GM19455 (cell line): ENCODE data around the gene REG1A.

Source experiments
- ATAC-seq: cut with Tn5 transposase; IDR thresholded peaks from one replicate; pipeline ENCODE4 v1.9.1; 2021; ENCODE audit not compliant: unreplicated experiment

The REG1A gene

GRCh38 chr2:79124907-79125720 lies 4.8 kb downstream of the REG1A start:
- ATAC-seq = no peak

GRCh38 chr2:79125721-79125985 lies 5.4 kb downstream of the REG1A start:
- ATAC-seq = no peak

- ATAC-seq = no peak
These were observed 8.1 kb downstream of the REG1A start for GRCh38 chr2:79128406-79128805.

- no peak for ATAC-seq
These were observed 9.0 kb downstream of the REG1A start for GRCh38 chr2:79129260-79129659.

GRCh38 chr2:79129804-79130203 lies 9.5 kb downstream of the REG1A start:
- no peak for ATAC-seq

- no peak for ATAC-seq
These were observed 11.4 kb downstream of the REG1A start for GRCh38 chr2:79131687-79132086.

GRCh38 chr2:79138385-79138784 lies 18.1 kb downstream of the REG1A start:
- ATAC-seq = no peak

- ATAC-seq = no peak
These were observed 19.1 kb downstream of the REG1A start for GRCh38 chr2:79139423-79139822.

GRCh38 chr2:79155826-79156476 lies 35.7 kb downstream of the REG1A start:
- no peak for ATAC-seq

- no peak for ATAC-seq
These were observed 38.7 kb downstream of the REG1A start for GRCh38 chr2:79159030-79159429.

GRCh38 chr2:79159653-79160052 lies 39.4 kb downstream of the REG1A start, which contains the start of gene REG3A:
TSS of gene REG3A (minus strand) at chr2:79159753. CDS start at chr2:79159405, 348 bp downstream.
- no peak for ATAC-seq

- ATAC-seq = no peak
These were observed 41.8 kb downstream of the REG1A start for GRCh38 chr2:79162132-79162531.

GRCh38 chr2:79162801-79163200 lies 42.5 kb downstream of the REG1A start:
- ATAC-seq = no peak

- ATAC-seq = no peak
These were observed 51.2 kb downstream of the REG1A start for GRCh38 chr2:79171348-79171958.
